BLaER1 (cell line): ENCODE results near the gene TARS3.

ENCODE experiments used
- H3K27ac ChIP-seq: shearing (Covaris generic); formaldehyde crosslinking; 2 replicates; pipeline ENCODE4 v1.8.1; 2022
- H3K27me3 ChIP-seq: shearing (Covaris generic); formaldehyde crosslinking; 2 replicates; pipeline ENCODE4 v1.8.1; 2022
- H3K36me3 ChIP-seq: shearing (Covaris generic); formaldehyde crosslinking; 2 replicates; pipeline ENCODE4 v1.8.1; 2022
- H3K4me1 ChIP-seq: shearing (Covaris generic); formaldehyde crosslinking; 2 replicates; pipeline ENCODE4 v1.8.1; 2022
- H3K4me2 ChIP-seq: shearing (Covaris generic); formaldehyde crosslinking; 2 replicates; pipeline ENCODE4 v1.8.1; 2022
- H3K4me3 ChIP-seq: shearing (Covaris generic); formaldehyde crosslinking; 2 replicates; pipeline ENCODE4 v1.8.1; 2022
- H3K9ac ChIP-seq: shearing (Covaris generic); formaldehyde crosslinking; 2 replicates; pipeline ENCODE4 v1.8.1; 2022
- H3K9me3 ChIP-seq: shearing (Covaris generic); formaldehyde crosslinking; 2 replicates; pipeline ENCODE4 v1.8.1; 2022
- H4K20me1 ChIP-seq: shearing (Covaris generic); formaldehyde crosslinking; 2 replicates; pipeline ENCODE4 v1.8.1; 2022
- Cebpa-rat ChIP-seq: shearing (Covaris generic); IDR thresholded peaks from 2 replicates; pipeline ENCODE4 v1.8.1; 2022

Gene TARS3

GRCh38 chr15:101707983-101708382 is 16.3 kb downstream of the TARS3 start:
- TF ChIP-seq Cebpa-rat, result no peak
- Histone ChIP-seq H3K9me3 (no peaks in the 10 kb centered on the region), H3K4me2 (no peak overlapping the region), H3K27me3 (no peaks in the 10 kb centered on the region), H3K4me1 (peaks cover 1% of the 10 kb centered on the region; the same call in 1 of the 2 replicates), H4K20me1 (no peaks in the 10 kb centered on the region), H3K27ac (no peak overlapping the region), H3K9ac (no peak overlapping the region), H3K36me3 (peaks cover 60% of the 10 kb centered on the region), H3K4me3 (no peak overlapping the region)

GRCh38 chr15:101702077-101702476 is 22.2 kb downstream of the TARS3 start:
- Histone ChIP-seq H3K9ac (no peak overlapping the region), H3K36me3 (peaks cover 56% of the 10 kb centered on the region)

DNA sequence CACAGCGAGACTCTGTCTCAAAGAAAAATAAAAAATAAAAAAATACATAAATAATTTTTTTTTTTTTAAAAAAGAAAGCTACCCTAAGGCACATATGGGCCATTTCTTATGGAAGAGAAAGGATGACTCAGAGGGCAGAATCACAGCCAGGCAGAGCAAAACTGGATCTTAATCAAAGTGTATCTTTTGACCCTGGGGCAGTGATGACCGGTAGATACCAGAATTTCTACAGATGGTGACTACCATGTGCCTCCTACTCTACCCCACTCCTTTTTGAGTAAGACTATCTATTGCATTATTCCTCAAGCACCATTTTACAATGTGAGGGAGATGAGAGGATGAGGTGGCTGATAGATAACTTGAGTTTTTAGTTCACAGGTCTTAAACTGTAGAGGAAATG is 26.0 kb downstream of the TARS3 start:
- TF ChIP-seq Cebpa-rat, result no peak

More at GRCh38 chr15:101702077-101702476, 22.2 kb downstream of the TARS3 start:
- H3K27me3 ChIP-seq, result no peaks in the 10 kb centered on the region
- H3K27ac ChIP-seq, result no peak overlapping the region
- peaks cover 23% of the 10 kb centered on the region for H3K4me1 ChIP-seq
- H3K4me2 ChIP-seq, result peak overlapping the region; percentile 72
- TF ChIP-seq Cebpa-rat, result no peak
- no peaks in the 10 kb centered on the region for H3K9me3 ChIP-seq
- H3K4me3 ChIP-seq, result 0 out of 2 replicates have a peak overlapping the region, but pooled peaks have one; percentile 1
- no peaks in the 10 kb centered on the region for H4K20me1 ChIP-seq

DNA sequence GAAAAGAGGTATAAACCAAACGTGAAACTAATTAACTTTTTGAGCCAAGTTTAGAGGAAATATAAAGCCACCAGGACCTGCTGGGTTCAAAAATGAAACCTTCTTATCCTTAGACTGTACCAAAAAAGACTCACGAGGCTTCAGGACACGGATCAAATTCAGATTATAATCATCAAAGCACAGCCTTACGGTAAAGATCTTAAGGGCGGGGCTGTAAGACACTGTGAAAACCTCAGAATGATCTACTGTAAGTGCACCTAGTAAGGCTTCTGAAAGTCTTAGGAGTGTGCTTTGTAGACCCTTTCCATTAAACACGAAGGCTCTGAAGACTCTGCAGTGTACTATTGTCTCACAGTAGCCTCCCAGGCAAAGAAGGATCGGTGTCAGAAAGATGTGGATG is 26.8 kb downstream of the TARS3 start:
- no peaks in the 10 kb centered on the region for H3K27me3 ChIP-seq
- H3K4me2 ChIP-seq, result no peak overlapping the region
- no peak for TF ChIP-seq Cebpa-rat
- H4K20me1 ChIP-seq, result no peaks in the 10 kb centered on the region
- H3K36me3 ChIP-seq, result peaks cover 79% of the 10 kb centered on the region
- no peak overlapping the region for H3K27ac ChIP-seq
- H3K4me1 ChIP-seq, result peaks cover 38% of the 10 kb centered on the region
- H3K9ac ChIP-seq, result no peak overlapping the region
- H3K9me3 ChIP-seq, result peaks cover 18% of the 10 kb centered on the region; the same call in 1 of the 2 replicates
- H3K4me3 ChIP-seq, result no peak overlapping the region

More for the DNA sequence above, 26.0 kb downstream of the TARS3 start:
- H3K4me2 ChIP-seq, result no peak overlapping the region
- H3K9me3 ChIP-seq, result peaks cover 14% of the 10 kb centered on the region; the same call in 1 of the 2 replicates
- H4K20me1 ChIP-seq, result no peaks in the 10 kb centered on the region
- H3K4me3 ChIP-seq, result no peak overlapping the region
- peaks cover 36% of the 10 kb centered on the region for H3K4me1 ChIP-seq
- H3K27me3 ChIP-seq, result no peaks in the 10 kb centered on the region
- peaks cover 74% of the 10 kb centered on the region for H3K36me3 ChIP-seq
- no peak overlapping the region for H3K9ac ChIP-seq
- no peak overlapping the region for H3K27ac ChIP-seq

GRCh38 chr15:101696829-101697228 is 27.4 kb downstream of the TARS3 start:
- Histone ChIP-seq H3K27me3 (no peaks in the 10 kb centered on the region), H3K4me3 (no peak overlapping the region), H3K4me2 (no peak overlapping the region), H3K9me3 (peaks cover 18% of the 10 kb centered on the region; the same call in 1 of the 2 replicates), H3K27ac (no peak overlapping the region), H3K9ac (no peak overlapping the region), H4K20me1 (no peaks in the 10 kb centered on the region), H3K4me1 (peaks cover 32% of the 10 kb centered on the region), H3K36me3 (peaks cover 83% of the 10 kb centered on the region)
- no peak for TF ChIP-seq Cebpa-rat

DNA sequence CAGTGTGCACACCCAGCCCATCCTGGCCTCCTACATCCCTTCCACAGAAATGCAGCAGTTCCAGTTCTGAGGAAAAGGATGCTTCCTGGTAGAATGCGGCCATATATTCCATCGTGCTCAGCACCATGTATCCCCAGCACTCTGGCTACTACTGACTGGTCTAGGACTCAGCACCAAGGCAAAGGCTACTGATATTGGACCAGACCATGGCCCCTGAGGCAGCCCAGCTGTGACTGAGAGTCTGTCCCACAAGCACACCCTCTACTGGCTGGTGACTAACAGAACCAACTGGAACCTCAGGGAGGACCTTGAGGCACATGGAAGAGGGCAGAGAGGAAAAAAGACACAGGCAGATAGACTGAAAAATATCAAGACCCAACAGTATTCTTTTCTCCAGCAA is 30.0 kb downstream of the TARS3 start:
- H3K27me3 ChIP-seq, result no peaks in the 10 kb centered on the region
- no peak overlapping the region for H3K4me3 ChIP-seq
- no peaks in the 10 kb centered on the region for H4K20me1 ChIP-seq
- peaks cover 71% of the 10 kb centered on the region for H3K36me3 ChIP-seq
- peaks cover 18% of the 10 kb centered on the region; the same call in 1 of the 2 replicates for H3K9me3 ChIP-seq
- no peak overlapping the region for H3K4me2 ChIP-seq
- peaks cover 21% of the 10 kb centered on the region for H3K4me1 ChIP-seq
- no peak overlapping the region for H3K9ac ChIP-seq
- H3K27ac ChIP-seq, result no peak overlapping the region
- no peak for TF ChIP-seq Cebpa-rat

GRCh38 chr15:101692801-101693598 is 31.3 kb downstream of the TARS3 start:
- H3K27ac ChIP-seq, result no peak overlapping the region
- no peak for TF ChIP-seq Cebpa-rat
- H3K27me3 ChIP-seq, result no peaks in the 10 kb centered on the region
- peaks cover 58% of the 10 kb centered on the region for H3K36me3 ChIP-seq
- H3K4me3 ChIP-seq, result no peak overlapping the region
- peaks cover 21% of the 10 kb centered on the region for H3K4me1 ChIP-seq
- H4K20me1 ChIP-seq, result no peaks in the 10 kb centered on the region
- H3K9ac ChIP-seq, result no peak overlapping the region
- H3K9me3 ChIP-seq, result peaks cover 18% of the 10 kb centered on the region; the same call in 1 of the 2 replicates
- peak overlapping the region; percentile 23 for H3K4me2 ChIP-seq

DNA sequence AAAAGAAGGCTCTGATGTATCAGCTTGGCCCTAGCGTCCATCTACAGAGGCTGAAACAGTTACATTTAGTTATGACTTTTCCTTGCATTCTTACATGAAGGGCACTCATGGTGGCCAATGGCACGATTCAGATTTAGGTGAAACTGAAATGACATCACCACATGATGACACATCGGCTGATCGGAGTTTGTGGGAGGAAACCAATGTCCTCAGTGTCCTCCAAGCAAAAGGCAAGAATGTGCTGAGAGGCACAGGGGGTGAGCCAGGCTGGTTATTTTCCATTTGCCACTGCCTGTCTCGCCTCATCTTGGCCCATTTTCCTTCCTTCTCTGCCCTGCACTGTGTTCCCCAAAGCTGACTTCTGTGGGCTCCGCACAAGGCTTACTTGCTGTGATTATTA is 34.4 kb downstream of the TARS3 start:
- H3K9ac ChIP-seq, result no peak overlapping the region
- H3K27ac ChIP-seq, result no peak overlapping the region
- peaks cover 13% of the 10 kb centered on the region; the same call in 1 of the 2 replicates for H3K9me3 ChIP-seq
- H3K27me3 ChIP-seq, result no peaks in the 10 kb centered on the region
- no peaks in the 10 kb centered on the region for H4K20me1 ChIP-seq
- no peak for TF ChIP-seq Cebpa-rat
- H3K4me1 ChIP-seq, result peaks cover 12% of the 10 kb centered on the region
- H3K4me3 ChIP-seq, result no peak overlapping the region
- peaks cover 44% of the 10 kb centered on the region for H3K36me3 ChIP-seq
- no peak overlapping the region for H3K4me2 ChIP-seq

DNA sequence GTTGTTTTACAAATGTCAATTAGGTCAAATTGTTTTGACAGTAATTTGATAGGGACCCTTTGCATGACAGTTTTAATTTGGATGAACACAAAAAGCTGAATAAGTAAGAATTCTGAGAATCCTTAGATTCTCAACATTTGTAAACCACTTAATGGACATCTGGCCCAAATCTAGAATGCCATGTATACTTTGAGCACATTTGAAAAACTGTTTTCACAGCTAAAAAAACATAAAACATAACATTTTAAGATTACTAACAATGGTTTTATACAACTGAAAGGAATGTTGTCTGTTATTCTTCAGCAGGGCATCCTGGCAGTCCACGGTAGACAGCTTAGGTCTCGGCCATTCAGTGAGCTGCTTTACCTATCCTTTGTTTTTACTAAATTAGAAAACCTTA is 37.6 kb downstream of the TARS3 start:
- Histone ChIP-seq H3K4me1 (no peaks in the 10 kb centered on the region), H3K27me3 (no peaks in the 10 kb centered on the region), H3K9me3 (no peaks in the 10 kb centered on the region), H3K9ac (no peak overlapping the region), H3K4me3 (no peak overlapping the region), H3K36me3 (peaks cover 32% of the 10 kb centered on the region), H3K4me2 (no peak overlapping the region), H3K27ac (no peak overlapping the region), H4K20me1 (no peaks in the 10 kb centered on the region)
- TF ChIP-seq Cebpa-rat, result no peak

DNA sequence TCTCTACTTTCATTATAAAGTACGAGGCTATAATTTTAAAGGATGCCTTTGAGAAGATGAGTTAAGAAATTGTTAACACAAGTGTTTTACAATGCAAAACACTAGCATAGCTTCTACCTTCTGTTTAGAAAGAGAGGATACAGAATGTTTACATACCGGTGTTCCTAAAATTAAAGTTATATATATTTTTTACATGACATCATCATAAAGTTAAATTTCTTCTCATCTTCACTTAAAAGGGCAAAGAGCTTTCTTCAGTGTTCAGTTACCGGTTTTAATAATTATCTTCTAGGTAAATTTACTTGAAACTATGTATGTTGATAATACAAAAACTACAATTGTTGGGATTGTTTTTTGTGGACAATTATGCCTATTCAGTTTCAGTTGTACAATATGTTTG is 39.4 kb downstream of the TARS3 start:
- H3K27ac ChIP-seq, result no peak overlapping the region
- no peak overlapping the region for H3K4me3 ChIP-seq
- peaks cover 36% of the 10 kb centered on the region for H3K36me3 ChIP-seq
- H3K4me2 ChIP-seq, result no peak overlapping the region
- H3K4me1 ChIP-seq, result no peaks in the 10 kb centered on the region
- H3K27me3 ChIP-seq, result no peaks in the 10 kb centered on the region
- no peak overlapping the region for H3K9ac ChIP-seq
- H4K20me1 ChIP-seq, result no peaks in the 10 kb centered on the region
- no peaks in the 10 kb centered on the region for H3K9me3 ChIP-seq
- no peak for TF ChIP-seq Cebpa-rat
